GM20000 (cell line): ENCODE measurements around the gene FCRLA.

Experiments
- DNase-seq: peaks from one replicate; pipeline ENCODE4 v3.0.0; 2012; ENCODE audit warnings: low spot score
- CTCF ChIP-seq: IDR thresholded peaks from 2 replicates; pipeline ENCODE4 v1.5.1; 2012; ENCODE audit warnings: mild to moderate bottlenecking, control low read depth; ENCODE audit errors: extremely low read depth, missing control alignments

Gene FCRLA

GRCh38 chr1:161743231-161743630, 36.2 kb downstream of the FCRLA start:
- DNase-seq: no peak
- no peak for TF ChIP-seq CTCF

GRCh38 chr1:161747801-161748200, 40.8 kb downstream of the FCRLA start:
- DNase-seq: no peak
- TF ChIP-seq CTCF: no peak

GRCh38 chr1:161749509-161750407, 42.7 kb downstream of the FCRLA start, which contains the start of gene DUSP12:
Gene DUSP12, plus strand, starts transcription at chr1:161749786. Its CDS starts 16 bp downstream, at chr1:161749802.
- peak; percentile 37 for TF ChIP-seq CTCF
- peak; percentile 83 for DNase-seq

GRCh38 chr1:161763522-161764098, 56.6 kb downstream of the FCRLA start:
- peak; percentile 29 for DNase-seq
- peak; percentile 46 for TF ChIP-seq CTCF
